Endothelial cell of umbilical vein (primary cell): ENCODE measurements around the gene PLEKHG1. TPM values are rescaled to one million over a fixed set of nuclear protein-coding genes. Genes with fewer than 3 reads are reported as not detected.

Experiments used
- BruUV-seq: library from RNA; stranded (reverse); fragments of 400-500 nt; replicated peaks from 2 replicates; lab custom pipeline; 2021; lab: Mats Ljungman, UMichigan
- CTCF ChIA-PET: fragments of 300-600, 350-600 bp; sonication (Branson Sonifier 250); formaldehyde crosslinking; loops from one replicate; lab custom pipeline; 2021; ENCODE audit warnings: antibody characterized with exemption, inconsistent platforms; lab: Charles Lee
- POLR2A ChIA-PET: fragments of 300-600, 350-600 bp; sonication (Branson Sonifier 250); formaldehyde crosslinking; loops from one replicate; lab custom pipeline; 2021; ENCODE audit warnings: antibody characterized with exemption, inconsistent platforms; lab: Charles Lee
- DNase-seq: peaks from one replicate; pipeline ENCODE4 v3.0.0-alpha.2; 2011; ENCODE audit warnings: low read depth, low spot score
- FAIRE-seq: peaks from 2 replicates; lab custom pipeline; 2011; peaks lifted over from hg19 to GRCh38; lab: Jason Lieb, UNC
- H2AFZ ChIP-seq: 2 replicates; pipeline ENCODE4 v1.6.0; 2012; ENCODE audit warnings: low read depth, low read length, control low read depth, inconsistent platforms
- H3K27ac ChIP-seq: 2 replicates; pipeline ENCODE4 v1.5.1; 2011; ENCODE audit warnings: low read depth, mild to moderate bottlenecking, control low read depth, low read length, moderate library complexity; ENCODE audit not compliant: insufficient read depth
- H3K27me3 ChIP-seq, 2 experiments: 2 replicates each; pipeline versions ENCODE4 v1.6.0 to v1.6.1; 2011; ENCODE audit warnings: low read length in 2 of 2, mixed read lengths in 1 of 2; ENCODE audit not compliant: control insufficient read depth in 2 of 2, insufficient read depth in 2 of 2
- H3K36me3 ChIP-seq, 2 experiments: 2 replicates in 1 of 2; 3 replicates in 1 of 2; pipeline ENCODE4 v1.5.1; 2011; ENCODE audit warnings: low read length in 2 of 2, mild to moderate bottlenecking in 1 of 2, moderate library complexity in 1 of 2; ENCODE audit not compliant: control insufficient read depth in 2 of 2, insufficient read depth in 2 of 2; ENCODE audit errors: extremely low read depth in 1 of 2
- H3K4me1 ChIP-seq: 3 replicates; pipeline ENCODE4 v1.5.1; 2011; ENCODE audit warnings: mild to moderate bottlenecking, low read length; ENCODE audit not compliant: control insufficient read depth, insufficient read depth; ENCODE audit errors: extremely low read depth
- H3K4me2 ChIP-seq: 2 replicates; pipeline ENCODE4 v1.6.1; 2011; ENCODE audit warnings: low read length, control low read depth, mixed read lengths; ENCODE audit not compliant: insufficient read depth
- H3K4me3 ChIP-seq, 3 experiments: fragments of 200-600 bp in 1 of 3; sonication (generic), shearing (Covaris generic) in 1 of 3; replicated peaks in 1 of 3; 2 replicates each; pipeline ENCODE4 v1.5.1; 2011 to 2016; ENCODE audit warnings: control low read depth in 3 of 3, low read length in 3 of 3, mild to moderate bottlenecking in 2 of 3, inconsistent platforms in 1 of 3, low read depth in 1 of 3, moderate library complexity in 1 of 3; ENCODE audit not compliant: insufficient read depth in 1 of 3
- H3K79me2 ChIP-seq: 2 replicates; pipeline ENCODE4 v1.6.0; 2012; ENCODE audit warnings: low read length, inconsistent platforms; ENCODE audit not compliant: control insufficient read depth, insufficient read depth
- H3K9ac ChIP-seq: replicated peaks from 2 replicates; pipeline ENCODE3; 2011; ENCODE audit warnings: low read length, control low read depth; ENCODE audit not compliant: insufficient read depth; ENCODE audit errors: extremely low read depth
- H3K9me1 ChIP-seq: replicated peaks from 3 replicates; pipeline ENCODE4 v1.6.0; 2011; ENCODE audit warnings: mild to moderate bottlenecking, low read length; ENCODE audit not compliant: control insufficient read depth, insufficient read depth; ENCODE audit errors: extremely low read depth
- H3K9me3 ChIP-seq: replicated peaks from 2 replicates; pipeline ENCODE4 v1.5.1; 2012; ENCODE audit warnings: low read length, inconsistent platforms; ENCODE audit not compliant: control insufficient read depth, insufficient read depth
- H4K20me1 ChIP-seq: replicated peaks from 2 replicates; pipeline ENCODE3; 2011; ENCODE audit warnings: mild to moderate bottlenecking, low read length; ENCODE audit not compliant: control insufficient read depth, insufficient read depth; ENCODE audit errors: extremely low read depth
- CTCF ChIP-seq, 2 donors: IDR thresholded peaks; 1 replicate in 1 of 2; 2 replicates in 1 of 2; pipeline ENCODE4 v1.5.1; 2011; ENCODE audit warnings: low read length in 2 of 2, mild to moderate bottlenecking in 2 of 2, moderate library complexity in 2 of 2, control low read depth in 1 of 2, inconsistent platforms in 1 of 2, low read depth in 1 of 2; ENCODE audit not compliant: insufficient read depth in 1 of 2; ENCODE audit errors: extremely low read depth in 1 of 2
- EZH2 ChIP-seq: IDR thresholded peaks from 2 replicates; pipeline ENCODE4 v1.6.1; 2012; ENCODE audit warnings: borderline replicate concordance, low read depth, mild to moderate bottlenecking, moderate library complexity, low read length, inconsistent platforms; ENCODE audit not compliant: severe bottlenecking
- FOS ChIP-seq: IDR thresholded peaks from 2 replicates; pipeline ENCODE4 v1.6.1; 2011; ENCODE audit warnings: mild to moderate bottlenecking, low read length, moderate library complexity, borderline replicate concordance; ENCODE audit not compliant: insufficient read depth
- GATA2 ChIP-seq: IDR thresholded peaks from 2 replicates; pipeline ENCODE4 v1.7.0; 2011; ENCODE audit warnings: low read depth, mild to moderate bottlenecking, moderate library complexity, mixed read lengths, low read length; ENCODE audit not compliant: insufficient read length, insufficient read depth
- JUN ChIP-seq: IDR thresholded peaks from 2 replicates; pipeline ENCODE4 v1.6.1; 2011; ENCODE audit warnings: borderline replicate concordance, low read depth; ENCODE audit not compliant: insufficient read length, insufficient read depth
- MAX ChIP-seq: IDR thresholded peaks from 2 replicates; pipeline ENCODE4 v1.6.1; 2011; ENCODE audit not compliant: insufficient read depth, insufficient read length
- MYC ChIP-seq: IDR thresholded peaks from one replicate; pipeline ENCODE4 v1.6.1; 2011; ENCODE audit warnings: mild to moderate bottlenecking, low read depth, low read length
- POLR2A ChIP-seq: IDR thresholded peaks from 2 replicates; pipeline ENCODE4 v1.6.1; 2012; ENCODE audit warnings: low read depth, mild to moderate bottlenecking, control low read depth, low read length
- POLR2AphosphoS5 ChIP-seq: IDR thresholded peaks from 2 replicates; pipeline ENCODE4 v1.6.1; 2012; ENCODE audit warnings: low read depth, mild to moderate bottlenecking, control low read depth, low read length, moderate library complexity; ENCODE audit not compliant: insufficient read depth
- dilution Hi-C: fragments of 300-500 bp; cut with MboI; formaldehyde crosslinking; loops from one replicate; pipeline ENCODE4 v1.15.0; 2019; ENCODE audit warnings: low sequenced_read_pairs; ENCODE audit not compliant: extremely low pct_ligation_motif_present
- intact Hi-C: fragments of 100-400 bp; cut with micrococcal nuclease; formaldehyde crosslinking; loops from one replicate; pipeline ENCODE4 v1.10.0; 2022
- polyA plus RNA-seq, 4 experiments: library from polyadenylated mRNA; depleted of rRNA in 3 of 4; stranded (reverse) in 3 of 4; unstranded in 1 of 4; fragments of >200 nt; gene quantifications; 2 replicates each; pipeline versions ENCODE4 v1.2.1 to v1.2.3, GENCODE V29; 2011 to 2012; ENCODE audit warnings: missing spikeins in 1 of 4
- total RNA-seq: library from RNA; stranded (reverse); gene quantifications from 2 replicates; pipeline ENCODE4 v1.2.3, GENCODE V29; 2021

Gene PLEKHG1
- total and polyA plus RNA-seq, 2 donors (not counting 3 experiments of a cell fraction or from before 2014, with no cell fraction given) = 8.8 to 62.5 TPM

GRCh38 chr6:150605333-150605732, 5.6 kb downstream of the PLEKHG1 start:
- ChIA-PET CTCF (no interaction called here), POLR2A (no interaction called here)
- TF ChIP-seq FOS (no peak), EZH2 (no peak), MYC (no peak), GATA2 (no peak), CTCF (IDR thresholded peaks at IDR 0.05; ENCODE audit: extremely low read depth in 1 of 2, insufficient read depth in 1 of 2, low read depth in 1 of 2, low read length in 2 of 2) (no peak), MAX (no peak), JUN (no peak), POLR2A (no peak), POLR2AphosphoS5 (no peak)
- no peak overlapping the region for H2AFZ ChIP-seq
- no peak overlapping the region for H3K27ac ChIP-seq
- H3K9ac ChIP-seq = no peak overlapping the region
- dilution Hi-C loops = no loop called here
- intact Hi-C loops = loop anchor here (10.0 kb wide), 1 partner anchor 139 kb away; no protein-coding TSS in a partner anchor
- H3K4me2 ChIP-seq = no peak overlapping the region
- H4K20me1 ChIP-seq = peaks cover 3% of the 10 kb centered on the region
- FAIRE-seq (no peak), DNase-seq (no peak)
- H3K4me3 ChIP-seq = no peak overlapping the region
- H3K9me3 ChIP-seq = no peaks in the 10 kb centered on the region
- H3K4me1 ChIP-seq = peaks cover 8% of the 10 kb centered on the region
- no peaks in the 10 kb centered on the region for H3K36me3 ChIP-seq
- H3K27me3 ChIP-seq = peaks cover 8 to 11% of the 10 kb centered on the region in 2 experiments
- no peaks in the 10 kb centered on the region for H3K79me2 ChIP-seq
- no TSS peak for BruUV-seq
- H3K9me1 ChIP-seq = no peaks in the 10 kb centered on the region
